Dermis microvascular lymphatic vessel endothelial cell (primary cell): ENCODE data around the gene HELZ2. TPM values are rescaled to one million over a fixed set of nuclear protein-coding genes. Genes with fewer than 3 reads are reported as not detected.

Experiments
- DNase-seq, 2 donors: peaks; one replicate each; pipeline versions ENCODE4 v3.0.0 to v3.0.0-alpha.2; 2010; ENCODE audit warnings: low read depth in 2 of 2
- total RNA-seq: library from RNA; depleted of rRNA; stranded (reverse); fragments of >200 nt; gene quantifications from 2 replicates; pipeline ENCODE4 v1.2.1, GENCODE V29; 2014

The HELZ2 gene
- total RNA-seq, 1 donor from 2014 or later: 25.7 TPM

DNA sequence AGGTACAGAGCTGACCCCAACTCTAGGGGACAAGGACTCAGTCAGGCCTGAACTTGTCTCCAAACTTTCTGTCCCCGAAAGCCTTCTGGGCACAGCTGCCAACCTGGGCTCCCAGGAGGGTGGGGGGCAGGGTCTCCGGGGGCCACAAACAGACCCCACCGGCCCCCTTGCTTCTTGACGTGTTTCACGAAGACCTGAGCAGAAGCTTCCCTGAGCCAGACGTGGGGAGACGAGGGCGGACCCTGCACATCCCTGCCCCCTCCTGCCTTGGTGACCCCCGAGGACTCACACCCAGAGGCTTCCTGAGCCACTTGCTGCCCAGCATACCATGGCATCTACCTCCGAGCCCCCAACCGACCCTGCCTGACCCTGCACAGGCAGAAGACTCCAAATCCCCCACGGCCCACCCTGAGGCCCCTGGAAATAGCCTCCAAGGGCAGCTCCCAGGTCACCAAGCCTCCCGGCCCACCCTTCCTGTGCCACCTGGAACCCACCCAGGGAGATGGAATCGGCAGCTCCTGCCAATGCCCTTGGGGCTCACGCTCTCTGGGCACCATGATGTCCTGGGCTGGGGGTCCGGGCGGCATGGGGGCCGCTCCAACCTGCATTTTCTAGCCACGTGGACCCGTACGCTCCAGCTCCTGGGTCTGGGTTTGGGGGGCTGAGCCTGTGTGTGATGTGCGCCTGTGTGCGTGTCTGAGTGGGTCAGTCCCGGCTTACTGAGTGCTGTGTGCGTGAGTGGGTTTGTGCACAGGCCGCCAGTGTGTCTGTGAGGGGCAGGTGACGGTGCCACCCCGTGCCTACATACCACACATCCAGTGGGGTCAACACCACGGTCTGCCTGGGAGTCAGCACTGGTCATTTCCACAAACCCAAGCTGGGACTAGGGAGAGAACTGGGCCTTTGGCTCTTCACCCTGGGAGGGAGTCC is 34.3 kb downstream of the HELZ2 start:
- DNase-seq: no peak

DNA sequence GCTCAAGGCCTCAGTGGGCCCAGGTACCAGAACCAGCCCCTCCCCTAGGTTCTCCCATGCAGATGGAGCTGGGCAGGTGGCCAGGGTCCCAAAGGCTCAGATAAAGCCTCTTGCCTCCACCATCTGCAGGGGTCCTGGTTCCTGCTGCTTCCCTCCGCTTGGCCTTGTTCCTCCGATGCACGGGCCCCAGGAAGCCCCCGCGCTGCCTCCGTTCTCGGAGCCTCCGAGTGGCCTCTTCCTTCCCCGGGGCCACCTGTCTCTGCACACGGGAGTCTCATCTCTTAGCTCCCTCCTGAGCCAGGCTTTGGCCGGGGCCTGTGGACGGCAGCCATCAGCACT is 35.0 kb downstream of the HELZ2 start:
- DNase-seq: no peak

DNA sequence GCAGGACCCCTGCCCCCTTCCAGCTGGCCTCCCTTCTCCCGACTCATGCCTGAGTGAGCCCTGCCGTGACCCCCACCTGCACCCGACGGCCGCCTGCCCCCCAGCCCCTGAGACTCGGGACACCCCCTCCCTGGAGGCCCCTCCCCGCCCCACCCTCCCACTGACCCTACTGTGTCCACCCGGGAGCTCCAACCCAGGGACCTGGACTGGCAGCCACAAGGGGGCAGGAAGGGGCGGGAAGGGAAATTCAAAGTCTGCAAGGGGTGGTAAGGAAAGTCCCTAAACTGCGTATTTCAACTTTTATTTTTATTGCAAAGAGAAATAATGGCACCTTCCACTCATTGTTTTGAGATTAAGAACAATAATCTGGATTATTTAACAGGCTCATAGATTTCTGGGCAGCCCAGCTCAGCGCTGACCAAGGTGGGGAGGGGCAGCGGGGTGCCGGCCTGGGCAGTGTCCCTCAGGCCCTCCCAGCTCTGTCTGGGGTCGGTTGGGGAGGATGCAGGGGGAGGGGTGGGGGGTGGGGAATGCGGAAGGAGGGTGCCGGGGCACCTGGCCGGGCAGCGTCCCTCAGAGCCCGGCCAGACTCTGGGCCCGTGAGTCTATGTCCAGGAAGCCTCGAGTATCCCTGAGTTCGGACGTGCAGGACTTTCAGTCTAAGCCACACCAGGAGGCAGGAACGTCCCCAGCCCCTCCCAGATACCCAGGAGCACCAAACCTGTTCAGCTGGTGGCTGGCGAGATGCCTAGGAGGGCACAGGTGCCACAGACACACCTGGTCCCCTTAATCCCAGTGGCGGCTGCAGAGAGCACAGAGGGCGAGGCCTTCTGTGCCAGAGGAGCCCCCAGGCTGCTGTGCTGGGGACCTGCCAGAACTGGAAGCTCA is 35.6 kb downstream of the HELZ2 start:
- DNase-seq: peak; percentile 50 to 54

GRCh38 chr20:63537525-63538203 is 36.4 kb downstream of the HELZ2 start:
- peak; percentile 84 to 85 for DNase-seq

- no peak for DNase-seq
Measured at GRCh38 chr20:63536997-63537524, 37.0 kb downstream of the HELZ2 start, which contains the start of gene PTK6. TSS of gene PTK6 (minus strand) at chr20:63537376. CDS start at chr20:63537314, 62 bp downstream.

GRCh38 chr20:63536241-63536977 is 37.6 kb downstream of the HELZ2 start:
- peak in 1 of 2 donors; percentile 31 for DNase-seq

GRCh38 chr20:63534831-63535651 is 39.0 kb downstream of the HELZ2 start:
- DNase-seq: no peak

DNA sequence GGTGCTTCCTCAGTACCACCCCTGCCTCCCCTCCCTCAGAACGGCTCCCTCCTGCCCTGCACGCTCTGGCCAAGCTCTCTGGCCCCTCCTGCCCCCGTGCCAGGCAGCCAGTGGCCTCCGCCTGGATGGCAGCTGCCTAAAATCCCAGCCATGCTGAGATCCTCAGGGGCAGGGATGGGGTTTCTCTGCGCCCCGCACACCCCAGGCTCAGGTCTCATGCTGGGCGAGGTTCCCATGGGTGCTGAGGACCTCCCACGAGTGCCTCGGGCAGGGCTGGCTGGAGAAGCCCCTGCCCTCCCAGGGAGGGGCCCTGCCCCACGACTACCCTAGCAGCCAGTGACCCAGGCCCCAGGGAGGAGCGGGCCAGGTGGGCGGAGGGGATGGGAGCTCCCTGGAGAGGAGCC is 39.6 kb downstream of the HELZ2 start:
- no peak for DNase-seq

- DNase-seq: no peak
Measured at GRCh38 chr20:63533871-63534393, 40.1 kb downstream of the HELZ2 start.

- DNase-seq: no peak
Measured at GRCh38 chr20:63533388-63533787, 40.7 kb downstream of the HELZ2 start.

DNA sequence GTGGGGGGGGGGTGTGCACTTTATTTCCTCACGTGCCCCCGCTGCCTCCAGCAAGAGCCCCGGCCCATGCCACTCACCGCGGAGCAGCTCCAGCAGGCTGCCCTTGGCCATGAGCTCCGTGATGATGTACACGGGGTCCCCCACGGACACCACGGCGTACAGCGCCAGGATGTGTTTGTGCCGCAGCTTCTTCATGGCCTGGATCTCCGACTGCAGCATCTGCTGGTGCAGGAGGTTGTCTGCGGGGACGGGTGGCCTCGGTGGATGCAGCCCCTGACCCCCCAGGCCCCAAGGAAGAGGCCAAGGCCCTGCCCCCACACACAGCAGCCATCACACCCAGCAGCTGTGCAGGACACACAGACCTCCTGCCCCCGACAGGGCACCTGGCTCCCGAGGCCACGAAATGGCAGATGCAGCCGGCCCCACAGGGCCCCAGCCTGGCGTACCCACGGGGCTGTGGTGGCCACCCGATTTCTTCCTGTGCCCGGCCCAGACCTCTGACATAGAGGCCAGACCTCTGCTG is 41.5 kb downstream of the HELZ2 start:
- no peak for DNase-seq

DNA sequence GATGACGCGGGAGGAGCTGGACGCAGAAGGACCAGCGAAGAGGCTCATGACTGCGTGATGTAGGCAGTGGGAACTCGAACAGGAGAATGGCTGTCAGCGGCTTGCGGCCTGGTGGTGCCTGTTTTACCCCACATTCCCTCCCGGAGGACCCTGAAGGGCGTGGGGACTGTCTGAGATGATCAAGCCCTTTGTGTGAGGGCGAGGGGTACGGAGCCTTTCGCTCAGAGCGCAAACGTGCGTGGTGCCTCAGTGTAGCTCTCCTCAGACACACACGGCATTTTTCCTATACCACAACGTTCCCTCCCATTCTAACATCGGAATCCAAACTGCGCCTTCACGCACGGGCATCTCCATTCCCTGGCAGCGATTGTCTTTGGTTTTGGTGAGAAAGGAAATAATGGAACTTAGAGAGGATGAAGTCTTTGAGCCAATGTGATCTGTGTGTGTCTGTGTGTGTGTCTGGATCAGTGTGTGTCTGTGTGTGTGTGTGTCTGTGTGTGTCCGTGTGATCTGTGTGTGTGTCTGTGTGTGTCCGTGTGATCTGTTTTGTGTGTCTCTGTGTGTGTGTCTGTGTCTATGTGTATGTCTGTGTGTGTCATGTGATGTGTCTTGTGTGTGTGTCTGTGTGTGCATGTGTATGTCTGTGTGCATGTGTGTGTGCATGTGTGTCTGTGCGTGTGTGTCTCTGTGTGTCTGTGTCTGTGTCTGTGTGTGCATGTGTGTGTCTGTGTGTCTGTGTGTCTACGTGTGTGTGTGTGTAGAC is 42.2 kb downstream of the HELZ2 start:
- no peak for DNase-seq

- DNase-seq: no peak
Measured at GRCh38 chr20:63530788-63531160, 43.3 kb downstream of the HELZ2 start.

DNA sequence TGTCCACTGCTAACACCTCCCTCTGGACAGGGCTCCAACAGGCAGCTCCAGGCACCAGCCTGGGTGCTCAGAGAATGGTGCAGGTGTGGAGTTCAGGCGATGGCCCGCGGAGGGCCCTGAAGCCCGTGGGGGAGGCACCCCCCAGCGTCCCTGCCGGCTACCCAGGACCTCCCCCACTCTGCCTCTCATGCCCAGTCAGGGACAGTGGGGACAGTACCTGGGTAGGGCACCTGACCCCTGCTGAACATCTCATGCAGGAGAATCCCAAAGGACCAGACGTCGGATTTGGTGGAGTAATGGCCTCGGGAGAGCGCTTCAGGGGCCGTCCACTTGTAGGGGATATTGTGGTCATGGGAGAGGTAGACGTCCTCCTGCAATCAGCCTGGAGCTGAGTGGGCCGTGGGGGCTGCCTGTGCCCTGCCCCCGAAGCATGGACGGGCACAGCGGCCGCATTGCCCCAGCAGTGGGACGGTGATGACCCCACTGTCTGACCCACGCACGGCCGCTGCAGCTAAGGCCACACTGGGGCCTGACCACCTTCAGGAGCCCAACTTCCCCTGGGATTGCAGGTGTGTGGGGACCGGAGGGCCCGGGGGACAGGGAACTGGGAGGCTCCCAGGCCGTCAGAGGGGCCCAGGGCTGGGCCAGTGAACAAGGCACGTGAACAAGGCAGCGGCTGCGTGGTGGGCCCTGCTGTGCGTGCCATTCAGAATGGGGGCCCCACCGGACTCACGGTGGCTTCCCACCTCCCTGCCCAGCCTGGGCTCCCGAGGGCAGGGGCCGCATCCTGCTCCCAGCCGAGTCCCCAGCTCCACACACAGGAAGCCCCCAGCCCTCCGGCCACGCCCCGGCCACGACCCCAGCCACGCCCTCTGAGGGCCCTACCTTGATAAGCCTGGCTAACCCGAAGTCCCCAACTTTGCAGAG is 43.9 kb downstream of the HELZ2 start:
- DNase-seq: no peak

GRCh38 chr20:63529180-63529860 is 44.7 kb downstream of the HELZ2 start:
- DNase-seq: no peak

DNA sequence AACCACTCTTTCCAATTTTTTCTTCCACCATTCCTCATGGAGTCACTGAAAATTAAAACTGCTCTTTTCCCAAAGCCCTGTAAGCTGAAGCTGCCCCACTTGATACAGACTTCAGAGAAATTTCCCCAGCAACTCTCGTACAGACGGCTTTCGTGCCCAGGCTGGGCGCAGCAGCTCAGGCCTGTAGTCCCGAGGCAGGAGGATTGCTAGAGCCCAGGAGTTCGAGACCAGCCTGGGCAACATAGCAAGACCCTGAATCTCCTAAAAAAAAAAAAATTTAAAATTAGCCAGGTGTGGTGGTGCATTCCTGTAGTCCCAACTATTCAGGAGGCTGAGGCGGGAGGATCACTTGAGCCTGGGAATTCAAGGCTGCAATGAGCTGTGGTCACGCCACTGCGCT is 46.9 kb downstream of the HELZ2 start:
- DNase-seq: no peak

GRCh38 chr20:63525971-63526370 is 48.1 kb downstream of the HELZ2 start:
- no peak for DNase-seq
